Activated CD4-positive, alpha-beta T cell treated with anti-CD3 and anti-CD28 coated beads, Interleukin-2, Interleukin-6, amounts not matched to agents 100 ng/mL and 50 ng/mL, durations not matched to agents 16 hours and 8 hours (primary cell): ENCODE measurements around the gene SEC24B.
"Not testable (repeated sequence)": the region's sequence is repeated elsewhere in the genome, so short reads cannot be mapped to it uniquely, and the experiment has no call there.

Experiments
- DNase-seq: peaks from one replicate; pipeline ENCODE4 v3.0.0-alpha.2; 2020

SEC24B gene

DNA sequence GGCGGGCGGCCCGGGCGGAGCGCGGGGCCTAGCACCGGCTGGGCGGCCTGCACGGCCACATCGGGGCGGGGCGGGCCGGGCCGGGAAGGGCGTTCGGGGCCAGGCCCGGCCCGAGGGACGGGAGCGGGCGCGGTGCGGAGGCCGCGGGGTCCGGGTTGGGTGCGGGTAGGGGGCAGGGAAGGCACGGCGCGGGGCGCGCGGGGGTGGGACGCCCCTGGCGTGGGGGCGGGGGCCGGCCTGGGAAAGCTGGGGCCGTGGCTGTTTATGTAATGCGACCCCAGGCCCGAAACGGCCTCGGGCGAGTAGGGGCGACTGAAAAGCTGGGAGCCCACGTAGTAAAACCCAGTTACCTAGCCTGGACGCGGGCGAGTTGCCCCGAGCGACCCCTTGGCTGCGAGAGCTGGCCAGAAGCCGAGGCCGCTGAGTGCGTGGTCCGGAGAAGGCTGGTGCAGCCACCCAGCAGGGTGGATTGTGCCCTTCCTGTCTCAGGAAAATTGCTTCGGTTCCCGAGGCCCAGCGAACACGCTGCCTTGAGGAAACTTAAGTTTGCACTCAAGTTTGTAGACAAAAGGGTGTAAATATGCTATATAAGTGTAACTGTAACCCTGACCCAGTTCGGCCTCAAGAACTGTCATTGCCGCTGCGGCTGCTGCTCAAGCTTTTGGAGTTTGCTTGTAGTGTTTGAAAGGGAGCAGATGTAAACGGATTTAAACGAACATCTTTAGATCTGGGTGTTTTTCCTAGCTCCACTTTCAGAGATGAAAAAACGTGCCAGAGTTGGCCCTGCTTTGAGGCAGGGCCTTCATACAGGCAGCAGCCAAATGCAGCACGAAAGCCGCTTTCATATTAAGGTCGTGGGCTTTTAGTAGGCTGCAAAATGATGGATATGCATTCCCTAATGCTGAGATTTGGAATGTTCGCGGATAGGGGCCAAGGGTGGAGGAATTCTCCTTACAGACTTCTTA, 674 bp downstream of the SEC24B start:
- DNase-seq = peak; percentile 20

DNA sequence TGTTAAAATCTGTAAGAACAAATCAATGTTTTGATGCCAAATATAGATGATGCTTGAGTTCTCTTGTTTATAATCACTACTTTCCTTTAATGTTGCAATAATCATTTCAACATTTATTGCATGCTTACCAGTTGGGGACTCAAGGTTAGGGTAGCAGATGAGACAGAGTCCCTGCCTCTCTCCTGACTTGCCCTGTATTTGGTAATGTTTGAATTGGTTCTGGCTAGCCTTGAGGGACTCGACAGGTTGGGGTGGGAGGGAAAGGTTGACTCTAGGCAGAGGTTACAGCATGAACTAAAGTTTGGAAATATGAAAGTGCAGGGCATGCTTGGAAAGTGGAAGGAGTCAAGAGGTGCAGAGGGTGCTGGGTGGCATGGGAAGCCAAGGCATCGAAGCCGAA, 2.0 kb downstream of the SEC24B start:
- no peak for DNase-seq

DNA sequence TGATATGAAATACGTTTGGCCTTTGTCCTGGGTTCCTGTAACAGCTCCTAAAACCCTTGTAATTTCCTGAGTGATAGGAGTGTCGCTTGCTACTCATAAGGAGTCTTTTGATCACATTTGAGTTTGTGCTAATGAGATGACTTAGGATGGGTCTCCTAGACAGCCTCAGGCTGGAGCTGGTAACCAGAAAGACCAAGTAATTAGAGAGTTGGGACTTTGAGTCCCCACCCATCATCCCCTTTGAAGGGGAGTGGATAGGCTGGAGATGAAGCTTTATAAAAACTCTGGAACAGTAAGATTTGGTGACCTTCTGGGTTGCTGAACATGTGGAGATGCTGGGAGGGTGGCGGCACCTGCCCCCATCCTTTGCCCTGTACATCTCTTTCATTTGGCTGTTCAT, 2.9 kb downstream of the SEC24B start:
- DNase-seq = no peak

DNA sequence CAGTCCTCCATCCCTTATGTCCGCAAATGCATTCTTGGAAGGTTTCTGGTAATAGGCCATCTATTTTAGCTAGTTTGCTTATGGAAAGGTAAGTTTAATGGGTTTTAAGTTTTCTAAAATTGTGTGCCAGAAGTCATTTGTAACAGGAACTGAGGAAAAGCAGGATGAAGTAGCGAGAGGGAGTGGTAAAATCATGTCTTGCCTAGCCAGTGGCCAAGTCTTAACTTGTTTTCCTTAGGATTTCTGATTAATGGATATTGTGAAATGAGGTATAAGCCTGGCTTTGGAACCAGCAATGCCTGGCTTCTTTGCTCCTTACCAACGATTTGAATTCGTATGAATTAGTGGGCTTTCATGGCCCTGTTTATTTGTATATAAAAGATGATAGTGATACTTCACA, 7.3 kb downstream of the SEC24B start:
- DNase-seq = no peak

DNA sequence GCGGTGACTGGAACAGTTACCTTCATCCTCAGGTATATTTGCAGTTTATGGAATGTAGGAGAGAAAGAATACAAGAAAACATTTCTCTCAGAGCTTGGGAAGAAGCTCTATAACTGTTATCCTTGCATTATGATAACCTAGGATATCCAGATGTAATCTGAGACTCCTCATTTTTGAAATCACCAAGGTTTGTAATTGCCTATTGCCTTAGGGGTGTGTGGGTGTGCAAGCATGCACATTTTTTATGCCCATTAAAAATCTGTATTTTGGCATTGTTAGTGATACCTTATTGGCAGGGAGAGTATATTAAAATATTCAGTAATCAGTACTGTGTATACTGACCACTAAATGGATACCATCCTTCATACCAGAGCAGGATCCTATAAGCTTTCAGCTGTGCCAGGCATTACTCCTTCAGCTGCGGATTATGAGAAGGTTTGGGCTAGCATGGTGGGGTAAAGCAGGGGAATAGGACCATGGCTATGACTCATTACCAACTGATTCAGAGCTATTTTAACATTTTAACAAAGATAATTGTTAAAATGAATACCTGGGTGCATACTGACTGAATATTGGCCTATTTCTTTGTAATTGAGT, 8.3 kb downstream of the SEC24B start:
- no peak for DNase-seq

DNA sequence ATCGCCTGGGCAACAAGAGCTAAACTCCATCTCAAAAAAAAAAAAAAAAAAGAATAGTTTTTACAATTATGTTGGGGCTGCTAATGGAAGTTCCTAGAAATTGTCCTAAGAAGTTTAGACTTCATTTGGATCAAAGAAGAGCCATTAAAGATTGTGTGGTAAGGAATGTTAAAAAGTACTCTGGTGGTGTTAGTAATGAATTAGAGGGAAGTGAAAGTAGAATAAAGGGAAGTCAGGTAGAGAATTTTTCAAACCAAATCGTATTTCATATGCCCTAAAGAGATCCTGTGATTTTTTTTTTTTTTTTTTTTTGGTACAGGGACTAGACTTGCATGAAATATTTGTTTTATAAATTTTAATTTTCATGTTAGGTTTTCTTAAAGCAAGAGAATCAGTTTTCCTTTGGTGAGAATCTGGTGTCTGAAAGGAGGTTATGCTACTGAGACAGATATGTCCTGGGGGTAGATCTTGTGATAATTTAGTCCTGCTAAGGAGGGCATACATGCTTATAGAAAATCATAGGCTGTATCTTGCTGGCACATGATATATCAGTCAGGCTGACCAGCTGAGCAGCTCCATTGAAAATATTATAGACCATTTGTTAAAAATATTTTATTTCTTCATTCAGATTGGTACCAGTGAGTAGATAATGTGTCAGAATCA, 10.7 kb downstream of the SEC24B start:
- DNase-seq = no peak

DNA sequence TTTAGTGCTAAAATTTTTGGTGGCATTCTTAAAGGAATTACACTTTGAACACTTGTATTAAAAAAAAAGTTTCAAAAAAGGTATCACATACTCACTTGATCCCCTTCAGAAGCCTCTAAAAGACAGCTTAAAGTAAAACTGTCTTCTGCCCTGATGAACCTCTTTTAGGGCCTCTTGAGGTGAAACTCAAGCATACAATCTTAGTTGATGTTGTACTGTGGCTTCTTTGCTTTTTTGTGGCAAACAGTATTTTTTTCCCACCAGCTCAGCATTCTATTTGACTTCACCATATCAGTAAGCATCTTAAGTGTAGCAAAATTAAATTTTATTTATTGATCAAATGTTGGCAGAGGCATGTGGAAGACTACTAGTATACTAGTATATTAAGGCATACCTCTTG, 13.7 kb downstream of the SEC24B start:
- no peak for DNase-seq

DNA sequence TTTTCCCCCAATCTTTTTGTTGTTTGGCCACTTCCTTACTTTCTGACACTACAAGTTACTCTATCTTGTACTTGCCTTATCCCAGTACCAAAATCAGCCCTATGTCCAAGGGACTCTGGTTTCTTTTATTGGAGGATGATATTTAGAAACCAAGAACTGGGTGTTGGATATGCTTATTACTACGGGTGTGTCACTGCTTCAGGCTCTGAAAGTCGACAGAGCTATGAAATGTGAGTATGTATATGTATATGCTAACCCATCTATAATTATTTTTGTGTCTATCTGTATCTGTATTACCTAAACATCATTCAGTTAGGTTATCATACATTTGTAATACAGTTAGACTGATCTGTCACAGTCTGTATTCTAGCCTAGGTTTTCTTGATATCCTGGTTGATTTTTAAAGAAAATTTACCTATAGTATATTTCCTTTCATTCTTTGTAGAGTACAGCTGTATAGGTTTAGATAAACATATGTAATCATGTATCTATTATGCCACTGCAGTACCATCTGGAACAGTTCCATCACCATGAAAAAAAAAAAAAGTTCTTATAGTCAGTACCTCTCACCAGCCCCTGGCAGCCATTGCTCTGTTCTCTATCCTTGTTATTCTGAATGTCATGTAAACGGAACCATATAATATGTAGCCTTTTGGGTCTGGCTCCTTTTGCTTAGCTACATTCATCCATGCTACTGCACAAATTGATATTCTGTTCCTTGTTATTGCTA, 18.1 kb downstream of the SEC24B start:
- DNase-seq = no peak

DNA sequence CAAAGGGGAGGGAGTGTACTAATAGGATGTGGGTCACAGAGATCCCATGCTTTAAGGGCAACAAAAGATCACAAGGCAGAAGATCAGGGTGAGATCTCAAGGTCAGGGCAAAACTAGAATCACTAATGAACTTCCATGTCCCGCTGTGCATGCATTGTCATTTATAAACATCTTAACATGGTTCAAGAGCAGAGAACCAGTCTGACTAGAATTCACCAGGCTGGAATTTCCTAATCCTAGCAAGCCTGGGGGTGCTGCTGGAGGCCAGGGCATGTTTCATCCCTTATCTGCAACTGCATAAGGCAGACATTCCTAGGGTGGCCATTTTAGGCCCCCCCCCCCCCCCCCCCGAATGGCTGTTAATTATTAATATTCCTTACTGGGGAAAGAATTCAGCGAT, 19.5 kb downstream of the SEC24B start:
- not testable (repeated sequence) for DNase-seq

DNA sequence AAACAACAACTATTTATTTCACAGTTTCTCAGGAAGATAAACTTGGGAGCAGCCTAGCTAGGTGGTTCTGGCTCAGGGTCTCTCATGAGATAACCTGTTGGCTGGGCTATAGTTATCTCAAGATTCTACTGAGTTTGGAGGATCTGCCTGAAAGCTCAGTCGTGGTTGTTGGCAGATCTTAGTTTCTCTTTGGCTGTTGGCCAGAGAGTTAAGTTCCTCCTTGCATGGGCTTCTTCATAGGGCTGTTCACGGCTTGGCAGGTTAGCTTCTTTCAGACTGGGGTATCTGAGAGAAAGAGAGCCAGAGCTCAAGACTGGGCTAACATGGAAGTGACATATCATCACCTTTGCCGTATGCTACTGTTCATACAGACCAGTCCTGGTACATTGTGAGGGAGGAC, 28.7 kb downstream of the SEC24B start:
- no peak for DNase-seq

DNA sequence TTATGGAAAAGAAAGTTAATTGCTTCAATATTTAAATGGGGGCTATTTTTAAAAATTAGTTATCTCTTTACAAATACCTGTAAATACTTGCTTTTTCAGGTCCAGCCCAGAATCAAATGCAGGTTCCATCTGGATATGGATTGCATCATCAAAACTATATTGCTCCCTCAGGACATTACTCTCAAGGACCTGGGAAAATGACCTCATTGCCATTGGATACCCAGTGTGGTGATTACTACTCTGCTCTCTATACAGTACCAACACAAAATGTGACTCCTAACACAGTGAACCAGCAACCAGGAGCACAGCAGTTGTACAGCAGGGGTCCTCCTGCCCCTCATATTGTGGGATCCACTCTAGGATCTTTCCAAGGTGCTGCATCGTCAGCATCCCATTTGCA, 29.2 kb downstream of the SEC24B start:
- no peak for DNase-seq

DNA sequence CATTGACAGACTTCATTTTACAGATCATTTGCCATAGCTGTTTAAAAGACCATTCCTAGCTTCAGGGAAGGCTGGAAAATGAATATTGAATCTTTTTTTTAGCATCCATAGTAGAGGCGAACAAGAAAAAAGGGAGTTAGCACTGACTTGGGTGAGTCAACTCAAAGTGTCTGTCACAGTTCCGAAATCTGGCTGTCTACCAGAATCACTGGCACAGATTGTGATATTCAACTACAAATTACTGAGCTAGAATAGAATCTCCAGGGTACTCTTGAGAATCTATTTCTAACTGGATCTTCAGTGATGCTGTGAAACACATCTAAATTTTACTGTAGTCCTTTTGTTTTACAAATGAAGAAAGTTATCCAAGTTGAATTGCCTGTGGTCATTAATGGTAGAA, 31.5 kb downstream of the SEC24B start:
- DNase-seq = no peak

DNA sequence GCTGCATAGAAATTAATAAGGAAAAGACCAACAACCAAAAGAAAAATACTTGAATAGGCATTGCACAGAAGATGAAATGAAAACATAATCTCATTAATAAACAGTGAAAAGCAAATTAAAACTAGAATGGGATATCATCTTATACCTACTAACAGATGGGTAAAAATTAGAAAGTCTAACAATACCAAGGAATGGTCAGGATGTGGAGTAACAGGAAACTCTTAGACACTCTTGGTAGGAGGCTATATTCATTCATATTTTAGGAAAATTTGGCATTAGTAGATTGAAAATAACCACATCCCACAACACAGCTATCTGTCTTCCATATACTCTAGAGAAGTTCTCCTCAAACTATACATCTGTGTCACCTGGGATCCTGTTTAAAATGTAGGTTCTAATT, 36.3 kb downstream of the SEC24B start:
- no peak for DNase-seq

DNA sequence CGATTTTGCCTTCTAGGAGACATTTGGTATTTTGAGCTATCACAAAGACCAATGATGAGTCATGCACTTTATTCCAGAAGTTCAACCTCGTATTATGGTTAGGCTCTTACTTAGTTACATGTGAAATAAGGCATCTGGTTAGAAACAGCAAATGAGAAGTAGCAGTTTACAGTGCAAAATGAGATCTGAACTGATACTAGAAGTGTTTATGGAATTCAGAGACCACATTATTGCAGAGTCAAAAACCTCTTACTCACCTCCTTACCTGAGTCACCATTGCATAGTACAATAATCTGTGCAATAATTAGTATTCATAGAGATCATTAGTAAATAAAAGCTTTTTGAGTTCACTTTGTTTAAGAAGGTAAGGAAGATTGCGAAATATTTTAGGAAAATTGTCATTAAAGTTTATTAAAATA, 38.7 kb downstream of the SEC24B start:
- peak; percentile 24 for DNase-seq

DNA sequence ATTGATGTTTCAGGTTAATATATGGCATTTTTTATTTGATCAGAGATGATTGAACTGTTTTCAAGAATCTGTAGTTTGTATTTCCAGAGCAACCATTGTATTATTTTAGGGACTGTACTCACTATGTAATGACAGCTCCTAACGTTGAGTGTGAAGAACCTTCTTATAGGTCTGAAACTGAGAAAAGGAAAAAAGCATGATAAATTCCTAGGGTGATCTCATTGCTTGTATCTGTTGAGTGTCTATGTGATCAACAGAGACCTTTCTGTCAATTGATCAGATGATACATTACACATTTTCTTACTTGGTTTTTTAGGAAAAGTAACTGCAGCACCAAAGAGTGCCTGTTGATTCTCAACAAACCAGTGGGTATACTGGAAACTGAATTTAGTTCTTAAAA, 40.2 kb downstream of the SEC24B start:
- DNase-seq = no peak

DNA sequence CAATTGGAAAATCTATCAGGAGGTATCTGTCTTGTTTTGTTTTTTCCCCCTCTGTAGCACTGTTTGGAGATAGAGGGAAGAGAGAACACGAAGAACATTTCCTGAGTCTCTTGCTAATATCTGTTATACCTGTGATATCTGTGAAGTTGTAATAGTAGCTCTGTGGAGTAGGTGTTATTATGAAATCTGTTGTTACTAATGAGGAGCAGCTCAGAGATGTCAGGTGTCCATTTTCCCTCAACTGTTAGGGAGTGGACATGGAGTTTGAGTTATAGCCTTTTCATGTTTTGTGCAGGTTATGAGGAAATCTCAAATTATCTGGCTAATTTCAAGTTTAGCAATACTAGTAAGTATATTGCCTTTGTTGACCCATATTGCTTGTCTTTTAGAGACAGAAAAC, 52.4 kb downstream of the SEC24B start:
- no peak for DNase-seq

DNA sequence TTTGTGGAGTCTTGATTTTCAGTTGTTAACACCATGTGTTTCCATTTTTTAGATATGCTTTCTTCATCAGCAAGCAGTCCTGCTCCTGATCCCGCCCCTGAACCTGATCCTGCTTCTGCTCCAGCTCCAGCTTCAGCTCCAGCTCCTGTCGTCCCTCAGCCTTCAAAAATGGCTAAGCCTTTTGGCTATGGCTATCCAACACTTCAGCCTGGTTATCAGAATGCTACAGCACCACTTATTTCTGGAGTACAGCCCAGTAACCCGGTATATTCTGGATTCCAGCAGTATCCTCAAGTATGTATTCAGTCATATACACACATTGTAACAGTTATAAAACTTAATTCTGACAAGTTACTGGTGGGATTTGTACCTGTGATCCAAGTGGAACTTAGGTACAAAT, 60.9 kb downstream of the SEC24B start:
- DNase-seq = no peak

DNA sequence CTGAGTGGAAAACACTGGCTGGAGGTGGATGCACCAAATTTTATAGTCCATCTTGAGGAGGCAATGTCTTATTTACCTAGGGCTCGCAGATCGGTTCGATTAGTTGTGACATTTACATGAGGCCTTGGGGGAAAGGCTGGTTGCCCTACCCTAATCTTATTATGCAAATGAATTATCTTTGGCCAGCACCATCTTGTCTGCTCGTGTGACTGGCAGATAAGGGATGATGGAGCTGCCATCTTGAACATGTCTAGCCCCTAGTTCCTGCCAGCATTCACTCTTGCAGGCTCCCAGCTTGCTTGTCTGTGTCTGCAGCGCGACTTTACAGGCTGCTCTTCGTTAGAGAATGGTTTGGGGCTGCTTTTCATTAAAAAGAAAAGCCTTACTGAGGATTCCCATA, 61.9 kb downstream of the SEC24B start:
- DNase-seq = no peak

DNA sequence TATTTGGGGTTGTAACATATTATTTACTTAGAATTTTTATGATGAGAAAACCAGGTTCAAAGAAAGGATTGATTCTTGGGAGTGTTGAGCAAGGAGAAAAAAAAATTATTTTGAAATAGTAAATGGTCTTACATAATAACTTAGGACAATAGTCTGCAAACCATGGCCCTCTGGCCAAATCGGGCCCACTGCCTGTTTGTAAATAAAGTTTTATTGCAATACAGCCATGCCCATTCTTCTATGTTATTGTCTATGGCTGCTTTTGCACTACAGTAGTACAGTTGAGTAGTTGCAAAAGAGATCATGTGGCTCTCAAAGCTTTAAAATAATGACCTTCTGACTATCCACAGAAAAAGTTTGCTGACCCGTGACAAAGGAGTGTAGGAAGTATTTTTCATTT, 63.3 kb downstream of the SEC24B start:
- DNase-seq = no peak

DNA sequence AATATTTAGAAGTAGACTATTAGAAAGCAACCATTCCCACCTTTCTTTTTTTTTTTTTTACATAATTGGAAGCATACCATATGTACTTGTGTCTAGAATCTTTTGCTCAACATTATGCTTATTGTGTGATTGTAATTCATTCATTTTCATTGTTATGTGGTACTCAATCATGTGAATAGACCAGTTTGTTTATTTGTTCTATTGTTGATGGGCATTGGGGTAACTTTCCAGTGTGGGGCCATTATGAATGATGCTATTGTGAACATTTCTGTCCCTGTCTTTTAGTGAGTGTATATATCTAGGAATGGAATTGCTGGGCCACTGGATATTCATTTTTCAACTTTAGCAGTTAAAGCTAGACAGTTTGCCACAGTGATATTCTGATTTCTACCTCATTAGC, 63.9 kb downstream of the SEC24B start:
- no peak for DNase-seq

DNA sequence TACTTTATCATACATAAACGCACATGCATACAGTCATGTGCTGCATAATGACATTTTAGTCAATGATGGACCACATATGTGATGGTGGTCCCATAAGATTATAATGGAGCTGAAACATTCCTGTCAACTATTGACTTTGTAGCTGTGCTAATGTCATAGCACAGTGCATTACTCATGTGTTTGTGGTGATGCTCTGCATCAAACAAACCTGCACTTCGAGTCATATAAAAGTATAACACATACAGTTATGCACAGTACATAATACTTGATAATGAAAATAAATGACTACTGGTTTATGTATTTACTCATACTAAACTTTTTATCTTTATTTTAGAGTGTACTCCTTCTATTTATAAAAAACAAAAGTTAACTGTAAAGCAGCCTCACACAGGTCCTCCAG, 65.9 kb downstream of the SEC24B start:
- DNase-seq = no peak

DNA sequence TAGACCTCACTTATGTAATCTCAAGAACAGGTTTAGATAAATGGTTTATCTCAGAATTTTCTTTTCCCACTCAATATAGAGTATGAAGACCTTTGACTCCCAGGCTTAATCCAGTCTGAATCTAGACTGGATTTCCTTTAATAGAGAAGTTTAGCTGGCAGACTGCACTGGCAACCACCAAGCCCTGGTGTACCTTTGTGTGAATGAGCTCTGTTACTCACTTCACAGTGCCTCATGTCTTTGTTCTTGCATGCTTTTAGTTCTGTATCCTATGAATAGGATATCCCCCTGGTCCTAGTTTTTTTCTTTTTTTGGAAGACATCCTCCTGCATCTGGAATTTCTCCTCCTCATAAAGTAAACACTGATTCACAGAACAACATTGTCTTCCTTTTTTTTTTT, 73.3 kb downstream of the SEC24B start:
- DNase-seq = no peak

DNA sequence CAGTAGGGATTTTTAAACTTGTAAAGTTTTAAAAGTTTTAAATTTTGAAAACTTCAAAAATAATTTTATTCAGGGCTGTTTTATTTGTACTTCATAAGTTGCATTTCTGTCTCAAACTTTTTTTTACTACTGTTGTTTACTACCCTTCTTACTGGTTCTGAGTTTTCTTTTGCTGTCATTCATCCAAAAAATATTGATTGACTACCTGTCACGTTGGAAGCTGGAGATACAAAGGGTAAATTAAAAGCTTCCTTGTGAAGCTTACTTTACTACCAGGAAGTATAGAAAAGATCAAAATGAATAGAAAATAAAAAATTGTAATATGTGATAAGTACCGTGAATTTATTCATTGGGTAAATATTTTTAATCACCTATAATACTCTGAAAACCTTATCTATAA, 77.1 kb downstream of the SEC24B start:
- no peak for DNase-seq
